ENCODE results near the gene PRSS1.

GRCh38 chr7:142716596-142716995 is 32.7 kb upstream of the PRSS1 start:
- TF ChIP-seq POLR2A (IDR thresholded peaks at IDR 0.05) = no peak
- TF ChIP-seq CTCF (IDR thresholded peaks at IDR 0.05) = no peak

All from uterus (tissue), 2 donors.